GM06990 (cell line): Measurements from ENCODE around the gene PATL1.

Experiments
- DNase-seq: peaks from one replicate; pipeline ENCODE4 v3.0.0-alpha.2; 2011; ENCODE audit not compliant: insufficient read length; ENCODE audit errors: extremely low read depth
- H3K27me3 ChIP-seq: replicated peaks from 2 replicates; pipeline ENCODE4 v1.6.0; 2011; ENCODE audit warnings: low read length; ENCODE audit not compliant: control insufficient read depth, insufficient read depth
- H3K36me3 ChIP-seq: 2 replicates; pipeline ENCODE4 v1.5.1; 2011; ENCODE audit warnings: low read length; ENCODE audit not compliant: control insufficient read depth, insufficient read depth
- H3K4me3 ChIP-seq: replicated peaks from 2 replicates; pipeline ENCODE4 v1.5.1; 2011; ENCODE audit warnings: low read depth, mild to moderate bottlenecking, control low read depth, low read length
- CTCF ChIP-seq: IDR thresholded peaks from 2 replicates; pipeline ENCODE4 v1.5.1; 2011; ENCODE audit warnings: low read length, control low read depth, mild to moderate bottlenecking, inconsistent platforms; ENCODE audit not compliant: insufficient read depth, poor library complexity, severe bottlenecking

The PATL1 gene

GRCh38 chr11:59678118-59678812 lies 9.4 kb upstream of the PATL1 start:
- Histone ChIP-seq H3K36me3 (no peaks in the 10 kb centered on the region), H3K4me3 (no peak overlapping the region), H3K27me3 (no peaks in the 10 kb centered on the region)
- no peak for DNase-seq
- no peak for TF ChIP-seq CTCF

- Histone ChIP-seq H3K36me3 (no peaks in the 10 kb centered on the region), H3K4me3 (no peak overlapping the region), H3K27me3 (no peaks in the 10 kb centered on the region)
- TF ChIP-seq CTCF = no peak
- no peak for DNase-seq
These were observed 7.4 kb upstream of the PATL1 start for GRCh38 chr11:59676205-59676604.

- no peaks in the 10 kb centered on the region for H3K27me3 ChIP-seq
- no peak for TF ChIP-seq CTCF
- H3K36me3 ChIP-seq = no peaks in the 10 kb centered on the region
- no peak overlapping the region for H3K4me3 ChIP-seq
- no peak for DNase-seq
These were observed 5.5 kb upstream of the PATL1 start for GRCh38 chr11:59674291-59674690.

- Histone ChIP-seq H3K36me3 (no peaks in the 10 kb centered on the region), H3K27me3 (no peaks in the 10 kb centered on the region), H3K4me3 (no peak overlapping the region)
- no peak for TF ChIP-seq CTCF
- no peak for DNase-seq
These were observed 4.5 kb upstream of the PATL1 start for GRCh38 chr11:59673291-59673690.

GRCh38 chr11:59671471-59671870 lies 2.6 kb upstream of the PATL1 start:
- Histone ChIP-seq H3K27me3 (no peaks in the 10 kb centered on the region), H3K4me3 (no peak overlapping the region), H3K36me3 (peaks cover 1% of the 10 kb centered on the region)
- TF ChIP-seq CTCF = no peak
- DNase-seq = no peak

- H3K4me3 ChIP-seq = peak overlapping the region; percentile 78
- TF ChIP-seq CTCF = no peak
- H3K27me3 ChIP-seq = no peaks in the 10 kb centered on the region
- peaks cover 2% of the 10 kb centered on the region for H3K36me3 ChIP-seq
- no peak for DNase-seq
These were observed 773 bp upstream of the PATL1 start for GRCh38 chr11:59669611-59670009.
